GM19043 (cell line): Measurements from ENCODE around the gene GLT1D1.

ENCODE experiments used
- ATAC-seq: cut with Tn5 transposase; IDR thresholded peaks from one replicate; pipeline ENCODE4 v1.9.1; 2021; ENCODE audit warnings: low read depth; ENCODE audit not compliant: unreplicated experiment

The GLT1D1 gene

DNA sequence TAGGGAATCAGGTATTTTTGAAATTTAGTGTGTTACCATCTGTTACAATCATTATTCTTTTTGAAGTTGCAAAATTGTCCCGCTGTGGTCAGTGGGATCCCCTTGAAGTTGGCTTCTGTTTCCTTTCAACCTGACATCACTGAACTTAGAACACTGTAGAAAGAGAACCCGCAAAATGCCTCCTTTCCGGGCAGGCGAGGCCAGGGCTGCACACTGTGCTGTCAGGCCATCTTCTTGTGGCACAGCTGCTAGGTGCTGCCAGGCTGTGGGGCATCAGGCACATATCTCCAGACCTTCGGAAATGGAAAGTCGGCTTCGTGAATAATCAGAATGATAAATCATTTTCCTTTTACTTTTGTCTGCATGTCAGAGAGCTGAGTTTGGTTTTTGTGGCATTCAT lies 103.5 kb downstream of the GLT1D1 start:
- no peak for ATAC-seq

DNA sequence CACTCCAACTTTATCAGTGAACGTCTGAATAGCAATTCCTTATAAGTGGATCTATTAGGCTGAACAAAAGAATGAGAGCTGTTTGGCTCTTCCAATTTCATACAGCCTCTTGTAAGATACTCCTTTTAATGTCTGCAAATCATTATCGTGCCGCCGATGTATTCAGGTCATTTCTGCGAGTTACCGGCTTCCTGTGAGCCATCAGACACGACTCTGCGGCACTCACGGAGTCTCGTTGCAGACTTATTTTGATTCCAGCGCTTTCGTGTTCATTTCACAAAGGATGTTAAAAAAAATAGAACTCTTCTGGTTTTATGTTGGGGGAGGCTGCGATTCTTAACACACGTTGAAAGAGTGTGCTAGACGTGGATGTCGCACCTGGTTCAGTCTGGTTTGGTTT lies 106.6 kb downstream of the GLT1D1 start:
- no peak for ATAC-seq

DNA sequence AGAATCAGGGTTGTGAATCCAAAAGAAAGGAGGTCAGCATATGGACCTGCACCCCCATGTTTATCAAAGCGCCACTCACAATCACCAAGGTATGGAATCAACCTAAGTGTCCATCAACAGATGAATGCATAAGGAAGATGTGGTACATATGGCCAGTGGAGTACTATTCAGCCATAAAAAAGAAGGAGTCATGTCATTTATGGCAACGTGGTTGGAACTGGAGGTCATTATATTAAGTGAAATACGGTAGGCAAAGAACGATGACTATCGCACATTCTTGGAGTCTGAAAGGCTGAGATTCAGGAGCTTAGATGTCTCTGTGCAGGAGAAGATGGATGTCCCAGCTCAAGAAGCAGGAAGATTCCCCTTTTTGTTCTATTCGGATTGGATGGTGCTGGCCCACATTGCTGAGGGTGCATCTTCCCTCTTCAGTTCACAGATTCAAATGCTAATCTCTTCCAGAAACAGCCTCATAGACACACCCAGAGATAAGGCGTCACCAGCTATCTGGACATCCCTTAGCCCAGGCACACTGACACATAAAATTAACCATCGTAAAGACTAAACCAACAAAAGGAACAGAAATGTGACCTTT lies 108.1 kb downstream of the GLT1D1 start:
- no peak for ATAC-seq

DNA sequence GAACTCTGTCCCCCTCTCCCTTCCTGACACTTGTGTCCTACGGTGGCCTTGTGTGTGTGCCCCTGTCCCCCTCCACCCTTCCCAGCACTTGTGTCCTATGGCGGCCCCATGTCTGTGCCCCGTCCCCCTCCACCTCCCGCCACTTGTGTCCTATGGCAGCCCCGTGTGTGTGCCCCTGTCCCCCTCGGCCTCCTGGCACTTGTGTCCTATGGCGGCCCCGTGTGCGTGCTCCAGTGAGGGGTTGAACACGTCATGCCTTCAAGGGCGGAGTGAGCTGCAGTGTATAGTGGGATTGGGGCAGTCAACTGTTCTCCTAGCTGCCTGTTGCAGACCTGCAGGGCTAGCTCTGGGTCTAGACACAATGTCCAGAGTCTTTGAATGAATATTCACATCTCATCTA lies 108.7 kb downstream of the GLT1D1 start:
- no peak for ATAC-seq

DNA sequence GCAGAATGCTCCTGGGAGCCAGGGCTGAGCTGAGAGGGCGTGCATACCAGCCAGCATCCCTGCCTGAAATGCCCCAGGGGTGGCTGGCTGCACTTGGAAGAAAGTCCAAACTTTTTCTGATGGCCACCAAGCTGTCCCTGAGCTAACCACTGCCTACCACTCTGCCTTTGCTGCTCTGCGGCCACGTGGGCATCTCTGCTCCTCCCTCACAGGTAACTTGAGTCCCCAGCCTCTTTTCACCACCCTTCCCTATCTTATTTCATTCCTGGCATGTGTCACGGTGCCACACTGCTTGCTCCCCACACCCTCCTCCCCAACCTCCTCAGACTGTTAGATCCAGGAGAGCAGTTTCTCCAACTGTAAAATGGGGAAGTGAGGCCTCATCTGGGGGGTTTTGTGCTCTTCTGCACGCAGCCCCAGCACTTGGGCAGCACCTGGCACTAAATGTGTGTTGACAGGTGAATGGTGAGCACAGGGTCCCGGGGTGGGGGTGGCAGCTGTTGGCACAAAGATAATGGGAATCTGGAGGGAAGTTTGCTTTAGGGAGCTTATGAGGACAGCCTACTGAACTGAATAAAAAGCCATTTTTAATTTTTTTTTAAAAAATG lies 113.0 kb downstream of the GLT1D1 start:
- ATAC-seq, result no peak

DNA sequence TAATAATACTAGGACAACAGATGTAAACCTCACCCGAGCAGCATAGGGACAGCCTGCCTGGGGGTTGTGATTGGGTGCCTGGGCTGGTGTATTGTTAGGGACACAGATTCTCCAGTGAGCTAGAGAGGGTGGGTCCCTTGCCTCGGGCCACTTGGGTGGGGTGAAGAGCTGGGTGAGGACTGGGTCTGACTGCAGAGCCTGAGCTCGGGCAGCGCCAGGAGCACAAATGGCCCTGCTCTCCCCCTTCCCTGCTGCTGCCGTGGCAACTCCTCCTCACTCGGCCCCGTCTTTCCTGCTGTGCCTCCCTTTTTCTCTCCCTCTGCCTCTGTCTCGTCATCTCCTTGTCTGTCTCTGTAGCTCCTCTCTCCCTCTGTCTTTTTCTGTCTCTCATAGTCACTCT lies 115.4 kb downstream of the GLT1D1 start:
- no peak for ATAC-seq

DNA sequence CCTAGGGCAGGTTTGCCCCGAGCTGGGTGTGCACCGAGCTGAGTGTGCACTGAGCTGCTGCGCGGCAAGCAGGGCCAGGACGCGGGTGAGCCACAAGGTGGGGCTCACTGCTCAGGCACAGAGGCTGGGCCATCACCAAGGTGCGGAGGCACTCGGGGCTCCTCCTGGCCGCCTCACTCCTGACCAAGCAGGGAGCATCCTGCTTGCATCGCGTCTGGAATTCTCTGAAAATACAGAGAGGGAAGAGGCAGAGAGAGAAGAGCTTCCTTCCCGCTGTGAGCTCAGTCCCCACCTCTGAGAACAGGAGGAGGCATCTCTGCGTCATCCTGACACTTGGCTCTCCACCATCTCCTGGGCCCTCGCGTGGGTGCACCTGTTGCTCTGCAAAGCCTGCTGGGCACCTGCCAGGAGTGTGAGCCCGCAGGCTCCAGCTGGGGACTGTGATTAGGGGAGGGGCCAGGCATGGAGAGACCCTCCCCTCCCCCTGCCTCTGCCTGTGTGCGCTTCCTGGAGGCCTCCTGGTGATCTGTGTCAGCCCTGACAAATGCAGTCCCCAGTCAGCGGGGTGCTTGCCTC lies 116.3 kb downstream of the GLT1D1 start:
- ATAC-seq, result peak; percentile 92

DNA sequence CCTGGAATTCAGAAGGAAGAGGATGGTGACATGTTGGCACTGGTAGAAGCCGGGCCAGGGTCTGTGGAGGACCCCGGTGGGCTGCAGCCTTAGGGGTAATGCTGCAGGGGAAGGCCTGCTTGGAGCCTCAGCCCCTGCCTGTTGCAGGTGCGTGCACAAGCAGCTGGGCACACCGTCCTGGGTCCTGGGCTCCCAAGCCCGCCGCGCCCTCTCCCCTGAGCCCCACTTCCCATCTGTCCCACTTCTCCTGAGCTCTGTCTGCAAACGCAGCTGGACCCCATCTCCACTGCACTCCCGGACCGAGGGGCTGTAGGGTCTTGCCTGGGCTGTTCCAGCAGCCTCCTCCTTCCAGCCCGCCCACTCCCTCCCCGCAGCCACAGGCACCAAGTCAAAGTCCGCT lies 116.8 kb downstream of the GLT1D1 start:
- no peak for ATAC-seq

DNA sequence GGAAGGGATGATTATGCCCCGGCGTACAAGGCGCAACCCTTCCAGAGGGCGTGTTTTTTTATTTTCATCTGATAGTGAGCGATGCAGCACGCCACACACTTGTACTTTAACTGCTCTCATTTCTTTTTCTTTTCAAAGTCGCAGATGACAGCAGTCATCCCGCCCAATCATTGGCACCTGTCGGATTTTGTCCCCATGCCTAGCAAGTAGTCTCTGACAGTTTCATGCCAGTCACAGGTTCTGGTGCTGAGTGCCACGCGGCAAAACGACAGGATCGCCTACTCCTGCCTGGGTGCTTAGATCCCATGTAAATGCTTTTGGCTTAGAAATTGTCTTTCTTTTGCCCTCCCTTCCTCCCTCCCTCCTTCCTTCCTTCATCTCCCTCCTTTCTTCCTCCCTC lies 117.7 kb downstream of the GLT1D1 start:
- ATAC-seq, result no peak

DNA sequence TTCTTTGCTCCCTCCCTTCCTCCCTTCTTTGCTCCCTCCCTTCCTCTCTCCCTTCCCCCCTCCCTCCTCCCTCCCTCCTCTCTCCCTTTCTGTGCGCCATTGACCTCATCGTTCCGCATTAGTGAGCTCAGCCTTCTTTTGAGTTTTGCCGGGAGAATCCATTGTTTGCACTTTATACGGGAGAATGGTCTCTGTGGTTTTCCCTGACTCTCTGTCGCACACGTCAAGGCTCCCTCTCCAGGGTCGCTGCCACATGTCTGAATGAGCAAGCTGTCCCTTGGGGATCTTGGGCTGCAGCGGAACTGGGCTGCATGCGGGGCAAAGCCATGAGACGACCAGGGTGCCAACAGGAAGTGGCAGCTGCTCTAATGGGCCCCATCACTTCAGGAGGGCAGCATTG lies 118.5 kb downstream of the GLT1D1 start:
- ATAC-seq, result no peak

DNA sequence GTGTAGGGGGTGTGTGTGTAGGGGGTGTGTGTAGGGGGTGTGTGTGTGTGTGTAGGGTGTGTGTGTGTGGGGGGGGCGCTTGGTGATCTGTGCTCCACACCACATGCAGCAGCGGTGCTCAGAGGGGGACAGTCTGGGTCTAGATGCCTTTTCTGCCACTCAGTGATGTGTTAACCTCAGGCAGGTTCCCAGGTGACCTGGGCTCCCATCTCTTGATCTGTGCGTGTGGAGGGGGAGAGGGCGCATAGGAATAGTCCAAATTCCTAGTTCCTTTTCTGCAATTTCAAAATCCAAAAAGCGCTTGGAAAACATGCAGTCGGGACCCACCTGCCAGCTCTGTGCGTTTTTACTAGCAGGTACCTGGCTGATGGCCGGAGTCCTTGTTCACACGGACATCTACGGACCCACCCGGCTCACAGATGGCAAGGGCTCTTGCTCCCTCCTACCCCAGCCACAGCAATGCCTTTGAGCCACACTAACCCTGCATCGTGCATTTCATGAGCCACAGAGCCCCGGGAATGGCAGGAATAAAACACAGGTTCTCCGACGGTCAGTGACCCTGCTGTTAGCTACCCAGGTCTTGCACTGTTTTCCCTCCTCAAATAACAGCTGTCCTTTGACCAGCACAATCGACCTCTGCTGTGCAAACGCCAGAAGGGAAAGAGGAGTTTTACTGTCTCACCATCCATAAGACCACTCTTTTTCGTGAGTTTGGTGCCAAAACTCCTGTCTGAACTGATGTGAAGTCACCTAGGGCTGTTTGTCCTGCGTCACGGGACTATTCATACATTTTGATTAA lies 120.8 kb downstream of the GLT1D1 start:
- ATAC-seq, result no peak

DNA sequence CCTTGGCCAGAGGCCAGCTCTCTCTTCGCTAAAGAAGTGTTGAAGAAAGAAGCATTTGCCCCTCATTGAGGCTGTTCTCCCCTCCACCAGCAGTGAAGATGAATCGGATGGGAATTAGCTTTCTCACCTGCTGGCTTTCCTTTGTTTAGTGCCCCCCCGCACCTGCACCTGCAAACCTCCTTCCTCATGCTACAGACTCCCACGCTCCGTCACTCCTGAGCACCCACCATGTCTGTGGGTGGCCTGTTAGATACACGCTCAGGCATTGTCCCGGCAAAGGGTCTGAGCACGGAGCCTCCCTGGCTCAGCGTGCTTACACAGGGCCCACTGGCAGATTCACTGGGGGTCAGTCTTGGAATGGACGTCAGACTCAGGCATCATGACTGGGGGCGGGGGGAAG lies 121.6 kb downstream of the GLT1D1 start:
- no peak for ATAC-seq

DNA sequence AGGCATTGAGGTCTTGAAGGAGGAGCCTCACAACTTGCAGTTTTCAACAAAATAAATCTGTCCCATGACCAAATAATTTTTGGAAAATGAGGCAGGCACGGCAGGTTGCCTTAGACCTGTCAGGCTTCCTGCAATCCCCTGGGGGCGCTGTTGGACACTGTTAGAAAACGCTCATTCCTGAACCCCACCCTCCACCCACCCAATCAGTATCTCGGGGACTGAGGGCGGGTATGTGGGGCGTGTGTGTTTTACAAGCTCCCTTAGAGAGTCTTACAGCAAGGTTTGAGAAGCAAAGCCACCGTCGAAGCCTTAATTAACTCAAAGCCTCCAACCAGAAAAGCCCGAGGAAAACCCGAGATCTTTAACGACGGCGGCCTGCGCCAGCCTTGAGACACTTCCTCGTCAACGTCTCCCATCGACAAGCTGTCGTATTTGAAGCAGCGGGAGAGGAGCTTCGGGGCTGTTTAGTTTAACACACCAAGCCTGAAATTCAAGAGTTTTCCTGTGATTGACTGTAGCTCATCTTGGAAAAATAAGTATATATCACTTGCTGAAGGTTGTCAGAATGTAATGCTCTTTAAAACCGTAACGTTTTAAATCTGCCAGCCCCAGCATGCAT lies 123.0 kb downstream of the GLT1D1 start:
- ATAC-seq, result no peak

DNA sequence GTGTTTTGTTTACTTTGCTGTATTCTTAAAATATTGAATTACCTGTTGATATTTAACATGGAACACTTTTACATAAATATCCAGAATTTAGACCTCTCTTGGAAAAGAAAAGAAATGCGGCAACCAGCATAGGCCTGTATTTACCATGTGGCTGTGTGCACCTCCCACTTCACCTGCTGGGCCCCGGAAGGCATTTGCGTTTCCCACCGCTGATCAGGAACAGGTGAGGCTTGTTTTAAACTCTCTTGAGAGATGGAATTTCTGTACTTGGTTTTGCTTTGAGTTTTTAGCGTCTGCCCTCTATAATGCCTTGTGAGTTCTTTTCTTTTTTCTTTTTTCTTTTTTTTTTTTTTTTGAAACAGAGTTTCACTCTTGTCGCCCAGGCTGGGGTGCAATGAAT lies 124.2 kb downstream of the GLT1D1 start:
- ATAC-seq, result no peak

DNA sequence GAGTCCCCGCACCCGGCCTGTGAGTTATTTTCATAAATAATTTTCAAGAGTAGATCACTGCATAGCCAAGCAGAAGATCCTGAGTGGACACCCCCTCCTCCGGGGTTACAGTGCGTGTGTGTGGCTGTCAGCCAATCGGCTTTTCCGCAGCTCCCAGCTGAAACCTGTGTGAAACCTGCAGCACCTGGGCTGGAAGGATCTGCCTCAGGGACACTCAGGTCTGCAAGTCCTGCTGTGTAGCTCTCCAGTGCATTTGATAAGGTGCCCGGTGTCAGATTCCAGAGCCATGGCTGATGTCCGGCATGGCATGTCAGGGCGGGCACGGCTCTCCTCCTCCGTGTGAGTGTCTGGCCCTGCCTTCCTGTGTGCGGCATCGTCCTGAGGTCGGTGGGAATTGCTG lies 124.8 kb downstream of the GLT1D1 start:
- no peak for ATAC-seq

DNA sequence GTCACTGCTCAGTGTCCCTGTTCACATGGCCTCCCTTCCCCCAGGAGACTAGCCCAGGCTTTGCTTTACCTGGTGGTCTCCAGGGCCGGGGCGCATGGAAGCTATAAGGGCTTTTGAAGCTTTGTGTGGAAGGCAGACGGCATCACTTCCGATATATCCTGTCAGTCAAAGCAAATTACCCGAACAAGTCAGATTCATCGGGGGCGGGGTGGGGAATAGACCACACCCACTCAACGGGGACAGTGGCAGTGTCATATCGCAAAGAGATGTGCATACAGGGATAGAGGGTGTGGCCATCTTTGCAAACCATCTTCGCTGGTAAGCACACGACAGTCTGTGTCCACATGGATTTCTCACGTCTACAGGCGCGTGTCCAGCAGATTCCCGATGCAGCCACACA lies 127.3 kb downstream of the GLT1D1 start:
- no peak for ATAC-seq

DNA sequence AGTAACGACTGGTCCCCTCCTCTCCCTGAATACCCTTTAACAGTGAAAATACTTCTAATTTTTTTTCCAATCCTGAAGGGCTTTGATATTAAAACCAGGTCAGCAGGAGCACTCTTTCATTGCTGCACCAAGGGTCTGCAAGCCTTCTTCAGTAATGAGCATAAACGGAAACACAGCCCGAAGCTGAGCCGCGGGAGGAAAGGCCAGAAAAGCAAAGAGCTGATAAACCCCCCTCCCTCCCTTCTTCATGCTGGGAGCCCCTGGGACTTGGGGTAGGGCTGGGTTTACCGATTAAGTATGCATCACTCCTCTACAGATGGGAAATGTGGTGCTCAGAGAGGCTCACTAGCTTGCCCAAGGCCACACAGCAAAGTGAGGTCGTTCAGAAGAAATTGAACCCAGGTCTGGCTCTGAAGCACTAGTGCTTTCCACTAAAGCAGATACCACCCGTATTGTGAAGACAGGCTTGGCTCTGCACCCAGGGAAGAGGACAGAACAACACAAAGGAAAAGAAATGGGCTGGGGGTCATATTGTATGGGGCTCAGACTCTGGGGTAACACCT lies 128.8 kb downstream of the GLT1D1 start:
- no peak for ATAC-seq

DNA sequence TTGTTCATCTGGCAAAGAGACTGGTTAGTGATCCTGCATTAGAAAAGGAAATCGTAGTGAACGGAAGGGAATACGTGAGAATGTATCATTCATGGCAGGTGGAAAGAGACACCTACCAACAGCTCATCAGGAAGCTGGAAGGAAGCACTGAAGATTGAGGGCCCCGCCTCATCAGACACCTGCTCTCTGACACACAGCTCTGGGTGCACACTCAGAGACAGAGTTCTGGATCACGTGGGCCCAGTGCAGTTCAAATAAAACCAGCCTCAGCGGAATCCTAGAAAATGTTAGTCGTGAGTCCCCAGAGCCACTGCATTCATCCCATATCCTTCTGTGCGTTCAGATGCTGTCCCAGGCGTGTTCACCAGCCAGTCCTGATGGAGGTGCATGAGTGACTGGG lies 129.7 kb downstream of the GLT1D1 start:
- no peak for ATAC-seq

DNA sequence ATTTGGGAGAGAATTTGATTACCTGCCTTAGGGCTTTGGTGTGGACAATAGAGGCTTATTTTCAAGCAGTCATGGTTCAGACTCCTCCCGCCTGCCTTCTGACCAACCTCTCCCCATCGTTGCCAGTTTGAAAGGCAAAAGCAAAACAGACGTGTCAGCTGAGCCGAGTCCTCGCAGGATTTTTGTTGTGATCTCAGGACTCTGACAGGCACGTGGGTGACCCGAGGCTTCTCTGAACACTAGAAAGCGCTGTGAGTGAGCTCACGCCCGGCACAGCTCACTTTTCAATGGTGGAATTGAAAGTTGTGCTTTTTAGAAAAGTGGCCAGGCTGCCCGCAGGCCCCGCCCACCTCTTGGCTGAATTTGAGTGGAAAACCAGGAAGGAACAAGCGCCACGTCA lies 130.1 kb downstream of the GLT1D1 start:
- no peak for ATAC-seq

DNA sequence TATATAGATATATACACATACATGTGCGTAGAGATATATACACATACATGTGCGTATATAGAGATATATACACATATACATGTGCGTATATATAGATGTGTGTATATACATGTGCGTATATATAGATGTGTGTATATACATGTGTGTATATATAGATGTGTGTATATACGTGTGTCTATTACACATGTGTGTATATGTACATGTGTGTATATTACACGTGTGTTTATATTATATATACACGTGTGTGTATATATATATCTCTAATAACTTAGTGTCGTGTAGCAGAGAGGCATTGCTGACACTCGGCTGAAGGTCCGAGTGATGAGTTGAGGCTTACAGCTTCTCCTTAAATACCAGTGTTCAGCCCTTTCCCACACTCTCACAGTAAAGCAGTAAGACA lies 133.7 kb downstream of the GLT1D1 start:
- no peak for ATAC-seq

DNA sequence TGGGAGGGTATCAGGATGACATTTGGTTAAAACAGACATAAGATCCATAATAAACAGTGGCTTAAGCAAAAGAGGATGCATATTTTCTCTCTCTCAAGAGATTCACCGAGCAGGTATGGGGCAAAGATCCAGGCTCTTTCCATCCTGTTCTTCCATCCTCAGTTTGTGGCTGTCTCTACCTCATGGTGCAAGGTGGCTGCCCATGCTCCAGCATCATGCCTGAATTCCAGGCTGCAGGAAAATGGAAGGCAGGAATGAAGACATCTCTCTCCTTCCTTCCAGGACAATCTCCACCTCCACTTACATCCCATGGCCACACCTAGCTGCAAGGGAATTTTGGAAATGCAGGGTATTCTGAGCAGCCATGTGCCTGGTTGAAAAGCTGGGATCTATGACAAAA lies 136.0 kb downstream of the GLT1D1 start:
- no peak for ATAC-seq
